ENCODE data around the gene DCTN5. TPM values are rescaled to one million over a fixed set of nuclear protein-coding genes. Genes with fewer than 3 reads are reported as not detected.

The DCTN5 gene
- total and polyA plus RNA-seq, 2 donors (not counting 1 experiment from before 2014, with no cell fraction given): 39.6 to 96.7 TPM

- Histone ChIP-seq H3K4me3 (replicated peaks in 1 of 4; ENCODE audit: control extremely low read depth in 1 of 4, insufficient read depth in 1 of 4, low read depth in 3 of 4, low read length in 4 of 4) (no peak overlapping the region), H4K20me1 (ENCODE audit: control insufficient read depth, extremely low read depth, insufficient read depth, low read length) (no peaks in the 10 kb centered on the region), H3K9me3 (ENCODE audit: control insufficient read depth, insufficient read depth, low read depth, low read length) (no peaks in the 10 kb centered on the region), H3K4me1 (ENCODE audit: control insufficient read depth, extremely low read depth, insufficient read depth, low read length) (no peaks in the 10 kb centered on the region), H2AFZ (ENCODE audit: low read length) (no peak overlapping the region), H3K9ac (ENCODE audit: insufficient read depth, low read length) (no peak overlapping the region), H3K27me3 (ENCODE audit: control insufficient read depth, insufficient read depth, low read length) (no peaks in the 10 kb centered on the region), H3K79me2 (ENCODE audit: control insufficient read depth, insufficient read depth, low read length) (no peaks in the 10 kb centered on the region), H3K27ac (ENCODE audit: insufficient read depth, low read length) (no peak overlapping the region), H3K4me2 (ENCODE audit: extremely low read depth, insufficient read depth, low read length) (no peak overlapping the region), H3K36me3 (ENCODE audit: control insufficient read depth, insufficient read depth, low read length) (peaks cover 1% of the 10 kb centered on the region)
- DNase-seq (ENCODE audit: low read depth in 2 of 2): no peak
- no peak for TF ChIP-seq EZH2 (IDR thresholded peaks at IDR 0.05; ENCODE audit: low read length, missing control alignments)
- TF ChIP-seq, protein P1, sequence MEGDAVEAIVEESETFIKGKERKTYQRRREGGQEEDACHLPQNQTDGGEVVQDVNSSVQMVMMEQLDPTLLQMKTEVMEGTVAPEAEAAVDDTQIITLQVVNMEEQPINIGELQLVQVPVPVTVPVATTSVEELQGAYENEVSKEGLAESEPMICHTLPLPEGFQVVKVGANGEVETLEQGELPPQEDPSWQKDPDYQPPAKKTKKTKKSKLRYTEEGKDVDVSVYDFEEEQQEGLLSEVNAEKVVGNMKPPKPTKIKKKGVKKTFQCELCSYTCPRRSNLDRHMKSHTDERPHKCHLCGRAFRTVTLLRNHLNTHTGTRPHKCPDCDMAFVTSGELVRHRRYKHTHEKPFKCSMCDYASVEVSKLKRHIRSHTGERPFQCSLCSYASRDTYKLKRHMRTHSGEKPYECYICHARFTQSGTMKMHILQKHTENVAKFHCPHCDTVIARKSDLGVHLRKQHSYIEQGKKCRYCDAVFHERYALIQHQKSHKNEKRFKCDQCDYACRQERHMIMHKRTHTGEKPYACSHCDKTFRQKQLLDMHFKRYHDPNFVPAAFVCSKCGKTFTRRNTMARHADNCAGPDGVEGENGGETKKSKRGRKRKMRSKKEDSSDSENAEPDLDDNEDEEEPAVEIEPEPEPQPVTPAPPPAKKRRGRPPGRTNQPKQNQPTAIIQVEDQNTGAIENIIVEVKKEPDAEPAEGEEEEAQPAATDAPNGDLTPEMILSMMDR (conservative IDR thresholded peaks at IDR 0.05 in 1 of 2, IDR thresholded peaks at IDR 0.05 in 1 of 2; ENCODE audit: low read depth in 1 of 2, low read length in 2 of 2): no peak
Observed at GRCh38 chr16:23611936-23612335, 29.3 kb upstream of the DCTN5 start.

GRCh38 chr16:23615805-23616204 lies 25.5 kb upstream of the DCTN5 start:
- Histone ChIP-seq H3K79me2 (ENCODE audit: control insufficient read depth, insufficient read depth, low read length) (no peaks in the 10 kb centered on the region), H3K4me3 (replicated peaks in 1 of 4; ENCODE audit: control extremely low read depth in 1 of 4, insufficient read depth in 1 of 4, low read depth in 3 of 4, low read length in 4 of 4) (no peak overlapping the region), H3K27ac (ENCODE audit: insufficient read depth, low read length) (no peak overlapping the region), H3K9ac (ENCODE audit: insufficient read depth, low read length) (no peak overlapping the region), H3K9me3 (ENCODE audit: control insufficient read depth, insufficient read depth, low read depth, low read length) (no peaks in the 10 kb centered on the region), H3K4me2 (ENCODE audit: extremely low read depth, insufficient read depth, low read length) (no peak overlapping the region), H3K36me3 (ENCODE audit: control insufficient read depth, insufficient read depth, low read length) (peaks cover 3% of the 10 kb centered on the region), H3K27me3 (ENCODE audit: control insufficient read depth, insufficient read depth, low read length) (no peaks in the 10 kb centered on the region), H4K20me1 (ENCODE audit: control insufficient read depth, extremely low read depth, insufficient read depth, low read length) (no peaks in the 10 kb centered on the region), H2AFZ (ENCODE audit: low read length) (no peak overlapping the region), H3K4me1 (ENCODE audit: control insufficient read depth, extremely low read depth, insufficient read depth, low read length) (no peaks in the 10 kb centered on the region)
- TF ChIP-seq, protein P1 (conservative IDR thresholded peaks at IDR 0.05 in 1 of 2, IDR thresholded peaks at IDR 0.05 in 1 of 2; ENCODE audit: low read depth in 1 of 2, low read length in 2 of 2): no peak
- TF ChIP-seq EZH2 (IDR thresholded peaks at IDR 0.05; ENCODE audit: low read length, missing control alignments): no peak
- no peak for DNase-seq (ENCODE audit: low read depth in 2 of 2)

- no peak for TF ChIP-seq EZH2 (IDR thresholded peaks at IDR 0.05; ENCODE audit: low read length, missing control alignments)
- TF ChIP-seq, protein P1 (conservative IDR thresholded peaks at IDR 0.05 in 1 of 2, IDR thresholded peaks at IDR 0.05 in 1 of 2; ENCODE audit: low read depth in 1 of 2, low read length in 2 of 2): no peak
- Histone ChIP-seq H3K79me2 (ENCODE audit: control insufficient read depth, insufficient read depth, low read length) (no peaks in the 10 kb centered on the region), H3K9me3 (ENCODE audit: control insufficient read depth, insufficient read depth, low read depth, low read length) (no peaks in the 10 kb centered on the region), H3K27me3 (ENCODE audit: control insufficient read depth, insufficient read depth, low read length) (no peaks in the 10 kb centered on the region), H3K9ac (ENCODE audit: insufficient read depth, low read length) (no peak overlapping the region), H4K20me1 (ENCODE audit: control insufficient read depth, extremely low read depth, insufficient read depth, low read length) (no peaks in the 10 kb centered on the region), H3K36me3 (ENCODE audit: control insufficient read depth, insufficient read depth, low read length) (peaks cover 2% of the 10 kb centered on the region), H3K27ac (ENCODE audit: insufficient read depth, low read length) (no peak overlapping the region), H3K4me1 (ENCODE audit: control insufficient read depth, extremely low read depth, insufficient read depth, low read length) (no peaks in the 10 kb centered on the region), H2AFZ (ENCODE audit: low read length) (no peak overlapping the region), H3K4me2 (ENCODE audit: extremely low read depth, insufficient read depth, low read length) (no peak overlapping the region), H3K4me3 (replicated peaks in 1 of 4; ENCODE audit: control extremely low read depth in 1 of 4, insufficient read depth in 1 of 4, low read depth in 3 of 4, low read length in 4 of 4) (no peak overlapping the region)
- DNase-seq (ENCODE audit: low read depth in 2 of 2): no peak
Observed at GRCh38 chr16:23624092-23624491, 17.2 kb upstream of the DCTN5 start.
